Neuronal stem cell (in vitro differentiated cells): ENCODE data around the gene STAG1.
"Not testable (repeated sequence)": the region's sequence is repeated elsewhere in the genome, so short reads cannot be mapped to it uniquely, and the experiment has no call there.

ENCODE experiments used
- DNase-seq: peaks from one replicate; pipeline ENCODE4 v3.0.0-alpha.2; 2013; ENCODE audit warnings: low spot score
- H2AFZ ChIP-seq: one replicate; pipeline ENCODE4 v1.6.1; 2013; ENCODE audit warnings: mild to moderate bottlenecking, low read length, inconsistent platforms
- H2AK5ac ChIP-seq: 2 replicates; pipeline ENCODE4 v1.6.1; 2013; ENCODE audit warnings: low read depth, mild to moderate bottlenecking, inconsistent platforms, low read length, moderate library complexity, mixed read lengths
- H2BK120ac ChIP-seq: 2 replicates; pipeline ENCODE4 v1.6.1; 2013; ENCODE audit warnings: low read depth, mild to moderate bottlenecking, inconsistent platforms, low read length, moderate library complexity, mixed read lengths
- H2BK12ac ChIP-seq: one replicate; pipeline ENCODE4 v1.6.1; 2013; ENCODE audit warnings: low read length, inconsistent platforms
- H2BK15ac ChIP-seq: 2 replicates; pipeline ENCODE4 v1.6.1; 2013; ENCODE audit warnings: mild to moderate bottlenecking, low read length, inconsistent platforms, mixed read lengths
- H2BK5ac ChIP-seq: one replicate; pipeline ENCODE4 v1.6.1; 2013; ENCODE audit warnings: inconsistent platforms, mild to moderate bottlenecking, low read length, moderate library complexity
- H3K14ac ChIP-seq: one replicate; pipeline ENCODE4 v1.6.1; 2013; ENCODE audit warnings: low read length, inconsistent platforms
- H3K18ac ChIP-seq: 2 replicates; pipeline ENCODE4 v1.6.1; 2013; ENCODE audit warnings: low read length, inconsistent platforms
- H3K23ac ChIP-seq: 2 replicates; pipeline ENCODE4 v1.6.1; 2013; ENCODE audit warnings: low read depth, mild to moderate bottlenecking, mixed read lengths, low read length, inconsistent platforms; ENCODE audit not compliant: poor library complexity
- H3K27ac ChIP-seq: replicated peaks from 3 replicates; pipeline ENCODE4 v1.5.1; 2013; ENCODE audit warnings: low read length, inconsistent platforms
- H3K27me3 ChIP-seq, 3 experiments: 2 replicates each; pipeline ENCODE4 v1.6.1; 2013; ENCODE audit warnings: low read length in 3 of 3, mild to moderate bottlenecking in 2 of 3, inconsistent platforms in 1 of 3, low read depth in 1 of 3, mixed read lengths in 1 of 3, moderate library complexity in 1 of 3; ENCODE audit not compliant: control insufficient read depth in 3 of 3, insufficient read depth in 3 of 3
- H3K36me3 ChIP-seq, 2 donors: replicated peaks in 1 of 2; 2 replicates each; pipeline ENCODE4 v1.6.1; 2013; ENCODE audit warnings: low read length in 2 of 2; ENCODE audit not compliant: control insufficient read depth in 2 of 2, insufficient read depth in 2 of 2
- H3K4ac ChIP-seq: 2 replicates; pipeline ENCODE4 v1.6.1; 2013; ENCODE audit warnings: inconsistent platforms, mild to moderate bottlenecking, low read length, moderate library complexity
- H3K4me1 ChIP-seq, 2 donors: 1 replicate in 1 of 2; 2 replicates in 1 of 2; pipeline ENCODE4 v1.6.1; 2013; ENCODE audit warnings: low read length in 2 of 2, low read depth in 1 of 2; ENCODE audit not compliant: control insufficient read depth in 2 of 2, insufficient read depth in 1 of 2
- H3K4me2 ChIP-seq: one replicate; pipeline ENCODE4 v1.6.1; 2013; ENCODE audit warnings: mild to moderate bottlenecking, low read length, inconsistent platforms; ENCODE audit not compliant: insufficient read depth, poor library complexity, severe bottlenecking
- H3K4me3 ChIP-seq, 2 donors: 2 replicates each; pipeline ENCODE4 v1.5.1; 2013; ENCODE audit warnings: low read length in 2 of 2, mild to moderate bottlenecking in 2 of 2, inconsistent platforms in 1 of 2, moderate library complexity in 1 of 2
- H3K79me1 ChIP-seq: one replicate; pipeline ENCODE4 v1.6.1; 2013; ENCODE audit warnings: low read depth, mild to moderate bottlenecking, inconsistent platforms, low read length, moderate library complexity
- H3K9ac ChIP-seq: one replicate; pipeline ENCODE4 v1.6.1; 2013; ENCODE audit warnings: mild to moderate bottlenecking, low read depth, low read length, inconsistent platforms; ENCODE audit not compliant: poor library complexity
- H3K9me3 ChIP-seq, 2 donors: replicated peaks in 1 of 2; 2 replicates each; pipeline versions ENCODE3 to v1.6.1; 2013; ENCODE audit warnings: low read length in 2 of 2, mild to moderate bottlenecking in 2 of 2, inconsistent platforms in 1 of 2, low read depth in 1 of 2, mixed read lengths in 1 of 2, moderate library complexity in 1 of 2; ENCODE audit not compliant: control insufficient read depth in 2 of 2, insufficient read depth in 1 of 2
- H4K8ac ChIP-seq: one replicate; pipeline ENCODE4 v1.6.1; 2013; ENCODE audit warnings: low read depth, mild to moderate bottlenecking, inconsistent platforms, low read length, moderate library complexity
- H4K91ac ChIP-seq: one replicate; pipeline ENCODE4 v1.6.1; 2013; ENCODE audit warnings: low read length, low read depth, mild to moderate bottlenecking, inconsistent platforms; ENCODE audit not compliant: poor library complexity
- WGBS, 2 donors: extraction: QIAGEN DNeasy Blood & Tissue Kit; methylation state at CpG; one replicate each; pipeline ENCODE4 v1.1.7; 2013; ENCODE audit warnings: missing lambda C conversion rate in 2 of 2, mixed read lengths in 1 of 2; ENCODE audit not compliant: insufficient read length in 2 of 2, insufficient replicate concordance in 1 of 2; ENCODE audit errors: extremely low coverage in 2 of 2; 5-methylcytosine and 5-hydroxymethylcytosine counted together

The STAG1 gene

GRCh38 chr3:136725468-136725867 is 26.7 kb downstream of the STAG1 start:
- H2AK5ac ChIP-seq: no peak overlapping the region
- H3K14ac ChIP-seq: no peak overlapping the region
- H3K23ac ChIP-seq: no peak overlapping the region
- no peaks in the 10 kb centered on the region for H3K36me3 ChIP-seq
- no peak overlapping the region for H2BK12ac ChIP-seq
- WGBS, 2 donors: no CpG with 5 or more reads among the region's 2 CpGs
- no peak overlapping the region for H2BK5ac ChIP-seq
- H4K91ac ChIP-seq: no peak overlapping the region
- H3K4me1 ChIP-seq: peaks cover 0 to 4% of the 10 kb centered on the region in 2 donors
- H3K4ac ChIP-seq: no peak overlapping the region
- no peak overlapping the region for H2AFZ ChIP-seq
- no peak for DNase-seq
- no peak overlapping the region for H2BK120ac ChIP-seq
- H2BK15ac ChIP-seq: no peak overlapping the region
- H3K18ac ChIP-seq: no peak overlapping the region
- peaks cover 0 to under 1% of the 10 kb centered on the region in 2 donors for H3K9me3 ChIP-seq
- no peaks in the 10 kb centered on the region for H3K27me3 ChIP-seq
- H3K4me3 ChIP-seq: no peak overlapping the region
- no peaks in the 10 kb centered on the region for H3K79me1 ChIP-seq
- no peak overlapping the region for H3K9ac ChIP-seq
- no peak overlapping the region for H3K27ac ChIP-seq
- no peak overlapping the region for H4K8ac ChIP-seq
- H3K4me2 ChIP-seq: no peak overlapping the region

- not testable (repeated sequence) for H2BK15ac ChIP-seq, H4K8ac ChIP-seq, H2AK5ac ChIP-seq, H3K79me1 ChIP-seq, H3K9ac ChIP-seq, H3K4me1 ChIP-seq, H2BK120ac ChIP-seq, H3K27me3 ChIP-seq, H2AFZ ChIP-seq, H3K4ac ChIP-seq, H3K27ac ChIP-seq, H4K91ac ChIP-seq, H3K4me3 ChIP-seq, H3K23ac ChIP-seq, H3K14ac ChIP-seq, H2BK5ac ChIP-seq, H3K18ac ChIP-seq, H3K4me2 ChIP-seq, H2BK12ac ChIP-seq, H3K9me3 ChIP-seq, DNase-seq
- no CpG with 5 or more reads among the region's 27 CpGs for WGBS, 2 donors
- peaks cover 0 to 18% of the 10 kb centered on the region in 2 donors for H3K36me3 ChIP-seq
These were observed 29.3 kb downstream of the STAG1 start for GRCh38 chr3:136722916-136723315.

DNA sequence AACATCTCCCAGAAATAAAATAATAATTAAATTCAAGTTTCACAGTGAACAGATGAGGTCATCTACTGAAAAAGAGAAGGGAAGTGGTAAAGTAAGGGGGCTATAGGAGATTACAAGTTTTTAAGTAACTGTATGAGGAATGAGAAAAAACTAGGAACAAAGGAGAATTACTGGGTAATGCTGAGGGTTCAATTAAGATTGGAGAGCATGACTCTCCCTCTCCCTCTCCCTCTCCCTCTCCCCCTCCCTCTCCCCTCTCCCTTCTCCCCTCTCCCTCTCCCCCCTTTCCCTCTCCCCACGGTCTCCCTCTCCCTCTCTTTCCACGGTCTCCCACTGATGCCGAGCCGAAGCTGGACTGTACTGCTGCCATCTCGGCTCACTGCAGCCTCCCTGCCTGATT is 29.8 kb downstream of the STAG1 start:
- H3K9me3 ChIP-seq, H3K27me3 ChIP-seq, H2BK120ac ChIP-seq, DNase-seq, H3K23ac ChIP-seq, H2BK5ac ChIP-seq, H3K4ac ChIP-seq, H3K4me3 ChIP-seq, H4K91ac ChIP-seq, H3K4me1 ChIP-seq, H3K27ac ChIP-seq, H2AK5ac ChIP-seq, H3K18ac ChIP-seq, H3K14ac ChIP-seq, H3K9ac ChIP-seq, H2BK15ac ChIP-seq, H3K79me1 ChIP-seq, H2BK12ac ChIP-seq, H2AFZ ChIP-seq, H3K4me2 ChIP-seq, H4K8ac ChIP-seq: not testable (repeated sequence)
- no CpG with 5 or more reads among the region's 5 CpGs for WGBS, 2 donors
- peaks cover 0 to 18% of the 10 kb centered on the region in 2 donors for H3K36me3 ChIP-seq

DNA sequence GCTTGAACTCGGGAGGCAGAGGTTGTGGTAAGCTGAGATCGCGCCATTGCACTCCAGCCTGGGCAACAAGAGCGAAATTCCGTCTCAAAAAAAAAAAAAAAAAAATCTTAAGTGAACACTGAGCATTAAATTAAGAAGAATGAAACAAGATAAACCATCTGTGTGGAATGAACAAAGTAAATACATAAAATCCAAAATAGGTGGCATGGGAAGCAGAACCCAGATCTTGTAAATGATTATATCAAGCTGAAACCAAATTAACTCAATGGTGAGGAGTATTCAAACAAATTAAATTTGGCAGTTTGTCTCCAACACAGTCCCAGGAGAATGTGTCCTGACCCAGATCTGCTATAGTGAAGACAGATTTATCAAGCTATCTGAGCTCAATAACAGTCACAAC is 32.1 kb downstream of the STAG1 start:
- no CpG with 5 or more reads among the region's 5 CpGs for WGBS, 2 donors
- no peak overlapping the region for H2BK120ac ChIP-seq
- no peak overlapping the region for H3K9ac ChIP-seq
- H3K23ac ChIP-seq: no peak overlapping the region
- no peaks in the 10 kb centered on the region for H3K4me1 ChIP-seq
- no peak overlapping the region for H2BK15ac ChIP-seq
- H3K4me2 ChIP-seq: no peak overlapping the region
- no peak overlapping the region for H3K18ac ChIP-seq
- no peaks in the 10 kb centered on the region for H3K27me3 ChIP-seq
- no peak overlapping the region for H3K4me3 ChIP-seq
- H2BK5ac ChIP-seq: no peak overlapping the region
- no peaks in the 10 kb centered on the region for H3K79me1 ChIP-seq
- H4K8ac ChIP-seq: no peak overlapping the region
- H3K27ac ChIP-seq: no peak overlapping the region
- H3K14ac ChIP-seq: no peak overlapping the region
- no peak overlapping the region for H2AFZ ChIP-seq
- H3K4ac ChIP-seq: no peak overlapping the region
- peaks cover 0 to 4% of the 10 kb centered on the region in 2 donors for H3K9me3 ChIP-seq
- no peak overlapping the region for H4K91ac ChIP-seq
- peaks cover 0 to 18% of the 10 kb centered on the region in 2 donors for H3K36me3 ChIP-seq
- no peak overlapping the region for H2AK5ac ChIP-seq
- no peak for DNase-seq
- H2BK12ac ChIP-seq: no peak overlapping the region
